Activated CD8-positive, alpha-beta memory T cell treated with anti-CD3 and anti-CD28 coated beads, Interleukin-2, amount 50 U/mL, for 24 hours (primary cell): ENCODE results near the gene AOX1.
"Not testable (repeated sequence)": the region's sequence is repeated elsewhere in the genome, so short reads cannot be mapped to it uniquely, and the experiment has no call there.

Experiments
- DNase-seq: peaks from one replicate; pipeline ENCODE4 v3.0.0-alpha.2; 2020; ENCODE audit errors: extremely low read depth

AOX1 gene

GRCh38 chr2:200627110-200627770 is 41.4 kb downstream of the AOX1 start:
- no peak for DNase-seq

- DNase-seq = not testable (repeated sequence)
Observed at GRCh38 chr2:200628461-200628860, 42.6 kb downstream of the AOX1 start.

GRCh38 chr2:200631287-200631686 is 45.5 kb downstream of the AOX1 start:
- no peak for DNase-seq

GRCh38 chr2:200634231-200634964 is 48.6 kb downstream of the AOX1 start:
- DNase-seq = no peak

GRCh38 chr2:200635251-200635650 is 49.4 kb downstream of the AOX1 start:
- DNase-seq = no peak

- no peak for DNase-seq
Observed at GRCh38 chr2:200637901-200638300, 52.1 kb downstream of the AOX1 start.

GRCh38 chr2:200640176-200640575 is 54.4 kb downstream of the AOX1 start:
- no peak for DNase-seq

GRCh38 chr2:200640901-200641300 is 55.1 kb downstream of the AOX1 start:
- DNase-seq = no peak

- DNase-seq = not testable (repeated sequence)
Observed at GRCh38 chr2:200648518-200649281, 62.9 kb downstream of the AOX1 start.

- DNase-seq = no peak
Observed at GRCh38 chr2:200649724-200650123, 63.9 kb downstream of the AOX1 start.

GRCh38 chr2:200650195-200650594 is 64.4 kb downstream of the AOX1 start:
- no peak for DNase-seq

- DNase-seq = no peak
Observed at GRCh38 chr2:200652158-200652557, 66.3 kb downstream of the AOX1 start.

- no peak for DNase-seq
Observed at GRCh38 chr2:200653021-200653420, 67.2 kb downstream of the AOX1 start.

- no peak for DNase-seq
Observed at GRCh38 chr2:200654823-200655222, 69.0 kb downstream of the AOX1 start.

- no peak for DNase-seq
Observed at GRCh38 chr2:200655918-200656580, 70.2 kb downstream of the AOX1 start.

- DNase-seq = no peak
Observed at GRCh38 chr2:200658278-200658864, 72.6 kb downstream of the AOX1 start.

GRCh38 chr2:200659410-200659809 is 73.6 kb downstream of the AOX1 start:
- no peak for DNase-seq

- no peak for DNase-seq
Observed at GRCh38 chr2:200661477-200661876, 75.7 kb downstream of the AOX1 start.

GRCh38 chr2:200662727-200663126 is 76.9 kb downstream of the AOX1 start:
- no peak for DNase-seq

- no peak for DNase-seq
Observed at GRCh38 chr2:200664770-200665494, 79.1 kb downstream of the AOX1 start.
